Smooth muscle cell (in vitro differentiated cells): ENCODE results near the gene APC. TPM values are rescaled to one million over a fixed set of nuclear protein-coding genes. Genes with fewer than 3 reads are reported as not detected.

Experiments used
- DNase-seq: peaks from one replicate; lab custom pipeline; 2025; ENCODE audit not compliant: unreplicated experiment; lab: John Stamatoyannopoulos, UW
- H2AFZ ChIP-seq: fragments of 200-600 bp; sonication (generic); 2 replicates; pipeline ENCODE4 v1.6.0; 2016; ENCODE audit warnings: antibody characterized with exemption, low read depth, mild to moderate bottlenecking
- H3F3A ChIP-seq: fragments of 200-600 bp; sonication (generic); 2 replicates; pipeline ENCODE4 v1.6.0; 2017; ENCODE audit warnings: antibody characterized with exemption, low read depth
- H3K27ac ChIP-seq: fragments of 200-600 bp; sonication (generic); 2 replicates; pipeline ENCODE4 v1.5.1; 2016; ENCODE audit warnings: low read depth, mild to moderate bottlenecking
- H3K27me3 ChIP-seq: fragments of 200-600 bp; sonication (generic); 2 replicates; pipeline ENCODE4 v1.6.1; 2016; ENCODE audit warnings: low read depth, mild to moderate bottlenecking
- H3K36me3 ChIP-seq: fragments of 200-600 bp; sonication (generic); 2 replicates; pipeline ENCODE4 v1.5.1; 2016; ENCODE audit warnings: low read depth
- H3K4me1 ChIP-seq: fragments of 200-600 bp; sonication (generic); 2 replicates; pipeline ENCODE4 v1.5.1; 2016; ENCODE audit warnings: low read depth
- H3K4me2 ChIP-seq: fragments of 200-600 bp; sonication (generic); 2 replicates; pipeline ENCODE4 v1.6.0; 2016; ENCODE audit warnings: mild to moderate bottlenecking
- H3K4me3 ChIP-seq: fragments of 200-600 bp; sonication (generic); 2 replicates; pipeline ENCODE4 v1.5.1; 2016; ENCODE audit warnings: mild to moderate bottlenecking
- H3K79me2 ChIP-seq: fragments of 200-600 bp; sonication (generic); 2 replicates; pipeline ENCODE4 v1.6.0; 2016; ENCODE audit warnings: low read depth, mild to moderate bottlenecking
- H3K9ac ChIP-seq: fragments of 200-600 bp; sonication (generic); 2 replicates; pipeline ENCODE4 v1.6.0; 2016; ENCODE audit warnings: low read depth
- H3K9me3 ChIP-seq: fragments of 200-600 bp; sonication (generic); replicated peaks from 2 replicates; pipeline ENCODE4 v1.5.1; 2016; ENCODE audit warnings: low read depth
- H4K20me1 ChIP-seq: fragments of 200-600 bp; sonication (generic); 2 replicates; pipeline ENCODE4 v1.6.0; 2016; ENCODE audit warnings: low read depth
- WGBS: methylation state at CpG from one replicate; pipeline ENCODE4 v1.1.7; 2016; ENCODE audit warnings: low lambda C conversion rate; 5-methylcytosine and 5-hydroxymethylcytosine counted together
- polyA plus RNA-seq: library from polyadenylated mRNA; unstranded; fragments of >200 nt; fragmentation: Nextera tagmentation; extraction: Ambion mirVana; gene quantifications from 2 replicates; pipeline ENCODE4 v1.2.1, GENCODE V29; 2016
- total RNA-seq: library from RNA; depleted of rRNA; stranded (reverse); fragments of >200 nt; gene quantifications from 2 replicates; pipeline ENCODE4 v1.2.3, GENCODE V29; 2014
- TF ChIP-seq, protein P1 (sequence below): fragments of 200-600 bp; sonication (generic); IDR thresholded peaks from 2 replicates; pipeline ENCODE4 v1.5.1; 2017; ENCODE audit warnings: borderline replicate concordance, mild to moderate bottlenecking, antibody characterized with exemption; ENCODE audit not compliant: insufficient read depth, poor library complexity, severe bottlenecking

The APC gene
- total and polyA plus RNA-seq, 2 experiments from 2014 or later: 9.1 to 36.7 TPM

GRCh38 chr5:112738191-112738560 lies 491 bp downstream of the APC start:
- Histone ChIP-seq H3K79me2 (peaks cover 56% of the 10 kb centered on the region), H2AFZ (peak overlapping the region; percentile 74), H3K36me3 (no peaks in the 10 kb centered on the region), H4K20me1 (peaks cover 24% of the 10 kb centered on the region), H3K27me3 (no peaks in the 10 kb centered on the region), H3K4me2 (peak overlapping the region; percentile 92), H3K9ac (peak overlapping the region; percentile 45), H3K27ac (no peak overlapping the region), H3K4me3 (peak overlapping the region; percentile 82), H3K9me3 (no peaks in the 10 kb centered on the region), H3F3A (no peaks in the 10 kb centered on the region), H3K4me1 (peaks cover 12% of the 10 kb centered on the region)
- TF ChIP-seq, protein P1, sequence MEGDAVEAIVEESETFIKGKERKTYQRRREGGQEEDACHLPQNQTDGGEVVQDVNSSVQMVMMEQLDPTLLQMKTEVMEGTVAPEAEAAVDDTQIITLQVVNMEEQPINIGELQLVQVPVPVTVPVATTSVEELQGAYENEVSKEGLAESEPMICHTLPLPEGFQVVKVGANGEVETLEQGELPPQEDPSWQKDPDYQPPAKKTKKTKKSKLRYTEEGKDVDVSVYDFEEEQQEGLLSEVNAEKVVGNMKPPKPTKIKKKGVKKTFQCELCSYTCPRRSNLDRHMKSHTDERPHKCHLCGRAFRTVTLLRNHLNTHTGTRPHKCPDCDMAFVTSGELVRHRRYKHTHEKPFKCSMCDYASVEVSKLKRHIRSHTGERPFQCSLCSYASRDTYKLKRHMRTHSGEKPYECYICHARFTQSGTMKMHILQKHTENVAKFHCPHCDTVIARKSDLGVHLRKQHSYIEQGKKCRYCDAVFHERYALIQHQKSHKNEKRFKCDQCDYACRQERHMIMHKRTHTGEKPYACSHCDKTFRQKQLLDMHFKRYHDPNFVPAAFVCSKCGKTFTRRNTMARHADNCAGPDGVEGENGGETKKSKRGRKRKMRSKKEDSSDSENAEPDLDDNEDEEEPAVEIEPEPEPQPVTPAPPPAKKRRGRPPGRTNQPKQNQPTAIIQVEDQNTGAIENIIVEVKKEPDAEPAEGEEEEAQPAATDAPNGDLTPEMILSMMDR: no peak
- no peak for DNase-seq
- 16% methylated on average over 5 of the region's 5 CpGs for WGBS

DNA sequence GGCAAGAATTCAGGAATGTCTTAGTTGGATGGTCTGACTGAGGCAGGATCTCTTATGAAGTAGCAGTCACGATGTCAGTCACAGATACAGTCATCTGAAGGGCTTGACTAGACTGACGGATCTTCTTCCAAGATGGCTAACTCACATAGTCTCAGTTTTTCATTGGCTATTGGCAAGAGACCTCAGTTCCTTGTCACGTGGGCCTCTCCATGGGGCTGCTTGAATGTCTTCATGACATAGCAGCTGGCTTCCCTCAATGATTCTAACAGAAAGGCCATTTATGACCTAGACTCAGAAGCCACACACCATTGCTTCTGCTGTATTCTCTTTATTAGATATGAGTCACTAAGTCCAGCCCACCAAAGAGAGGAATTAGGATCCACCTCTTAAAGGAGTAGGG lies 4.7 kb downstream of the APC start:
- no peak overlapping the region for H3K27ac ChIP-seq
- H3K79me2 ChIP-seq: peaks cover 74% of the 10 kb centered on the region
- peaks cover 51% of the 10 kb centered on the region for H4K20me1 ChIP-seq
- 81% methylated on average over 3 of the region's 3 CpGs for WGBS
- TF ChIP-seq, protein P1: no peak
- no peak overlapping the region for H3K4me2 ChIP-seq
- no peaks in the 10 kb centered on the region for H3K27me3 ChIP-seq
- H3K9me3 ChIP-seq: no peaks in the 10 kb centered on the region
- no peaks in the 10 kb centered on the region for H3K36me3 ChIP-seq
- DNase-seq: no peak
- H3F3A ChIP-seq: no peaks in the 10 kb centered on the region
- no peak overlapping the region for H2AFZ ChIP-seq
- H3K9ac ChIP-seq: no peak overlapping the region
- H3K4me1 ChIP-seq: peaks cover 7% of the 10 kb centered on the region
- no peak overlapping the region for H3K4me3 ChIP-seq

DNA sequence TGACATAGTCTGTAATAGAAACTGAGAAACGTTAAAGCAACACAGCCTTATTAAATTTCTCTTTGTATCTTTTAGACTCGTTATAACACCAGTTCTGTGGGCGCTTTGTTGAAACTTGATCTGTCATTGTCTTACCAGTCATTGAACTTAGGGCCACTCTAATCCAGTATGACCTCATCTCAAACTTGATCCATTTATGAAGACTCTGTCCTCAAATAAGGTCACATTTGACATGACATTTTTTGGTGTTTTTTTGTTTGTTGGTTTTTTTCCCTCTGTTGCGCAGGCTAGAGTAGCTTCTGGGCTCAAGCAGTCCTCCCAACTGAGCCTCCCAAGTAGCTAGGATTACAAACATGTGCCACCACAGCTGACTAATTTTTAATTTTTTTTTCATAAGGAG lies 5.9 kb downstream of the APC start:
- no peaks in the 10 kb centered on the region for H3K4me1 ChIP-seq
- no peak for DNase-seq
- no peaks in the 10 kb centered on the region for H3K36me3 ChIP-seq
- H3K9ac ChIP-seq: no peak overlapping the region
- no peaks in the 10 kb centered on the region for H3K9me3 ChIP-seq
- no peaks in the 10 kb centered on the region for H3F3A ChIP-seq
- no peak overlapping the region for H3K4me2 ChIP-seq
- H4K20me1 ChIP-seq: peaks cover 48% of the 10 kb centered on the region
- H3K79me2 ChIP-seq: peaks cover 72% of the 10 kb centered on the region
- 96% methylated on average over 4 of the region's 4 CpGs for WGBS
- TF ChIP-seq, protein P1: no peak
- no peak overlapping the region for H3K4me3 ChIP-seq
- no peak overlapping the region for H2AFZ ChIP-seq
- no peak overlapping the region for H3K27ac ChIP-seq
- H3K27me3 ChIP-seq: no peaks in the 10 kb centered on the region

GRCh38 chr5:112752335-112752734 lies 14.7 kb downstream of the APC start:
- no peak overlapping the region for H3K27ac ChIP-seq
- H4K20me1 ChIP-seq: peaks cover 58% of the 10 kb centered on the region
- peaks cover 22% of the 10 kb centered on the region for H3K79me2 ChIP-seq
- no peaks in the 10 kb centered on the region for H3K4me1 ChIP-seq
- H3K27me3 ChIP-seq: no peaks in the 10 kb centered on the region
- H3K9ac ChIP-seq: no peak overlapping the region
- H3F3A ChIP-seq: no peaks in the 10 kb centered on the region
- DNase-seq: no peak
- no peaks in the 10 kb centered on the region for H3K36me3 ChIP-seq
- H3K9me3 ChIP-seq: no peaks in the 10 kb centered on the region
- H2AFZ ChIP-seq: no peak overlapping the region
- no peak overlapping the region for H3K4me2 ChIP-seq
- TF ChIP-seq, protein P1: no peak
- WGBS: 74% methylated on average over 1 of the region's 1 CpG
- H3K4me3 ChIP-seq: no peak overlapping the region
